HG03558 (cell line): Measurements from ENCODE around the gene ARID1B.

Experiments
- ATAC-seq: cut with Tn5 transposase; IDR thresholded peaks from one replicate; pipeline ENCODE4 v1.9.1; 2021; ENCODE audit warnings: moderate number of reproducible peaks; ENCODE audit not compliant: unreplicated experiment; ENCODE audit errors: extremely low read depth

ARID1B gene

GRCh38 chr6:156846845-156847599 lies 69.8 kb downstream of the ARID1B start:
- no peak for ATAC-seq

GRCh38 chr6:156848123-156848522 lies 70.9 kb downstream of the ARID1B start:
- ATAC-seq, result no peak

- no peak for ATAC-seq
Observed at GRCh38 chr6:156848533-156848932, 71.4 kb downstream of the ARID1B start.

DNA sequence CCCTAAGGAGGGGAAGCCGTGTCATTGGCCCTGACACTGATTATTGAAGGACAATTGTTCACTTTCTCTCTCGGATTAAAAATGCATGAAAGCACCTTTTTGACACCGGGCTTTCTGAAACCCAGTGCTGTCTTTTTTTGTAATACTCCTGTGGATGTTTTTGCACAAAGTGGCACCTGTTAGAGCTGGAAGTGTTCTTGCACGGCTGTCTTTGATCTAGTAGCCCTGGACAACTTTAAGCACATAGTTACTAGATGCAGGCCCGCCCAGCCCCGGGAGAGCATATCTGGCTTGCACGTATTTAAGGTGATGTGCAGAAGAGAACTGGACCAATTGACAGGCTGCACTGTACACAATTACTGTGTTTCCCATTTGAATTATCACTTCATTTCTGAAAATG lies 72.6 kb downstream of the ARID1B start:
- ATAC-seq, result no peak

GRCh38 chr6:156850353-156850752 lies 73.2 kb downstream of the ARID1B start:
- ATAC-seq, result no peak

DNA sequence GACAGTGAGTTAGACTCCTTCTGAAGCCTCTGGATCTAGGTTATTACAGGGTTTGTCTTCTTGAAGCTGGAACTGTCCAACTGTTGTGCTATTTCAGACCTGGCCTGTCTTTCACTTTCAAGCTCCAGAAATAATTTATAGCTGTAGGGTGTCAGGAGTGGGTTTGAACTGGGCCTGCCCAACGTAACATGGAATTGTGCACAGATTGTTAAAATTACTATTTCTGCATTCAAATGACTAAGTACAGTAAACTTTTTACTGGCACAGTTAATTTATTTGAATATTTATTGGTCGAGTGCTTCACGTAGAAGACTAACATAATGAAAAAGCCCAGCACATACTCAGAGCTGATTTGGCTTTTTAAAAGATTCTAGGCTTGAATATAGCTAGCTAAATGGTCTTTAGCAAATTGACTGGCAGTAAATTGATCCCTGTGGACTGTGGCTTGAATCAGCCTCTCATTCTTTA lies 74.3 kb downstream of the ARID1B start:
- no peak for ATAC-seq

GRCh38 chr6:156852147-156852857 lies 75.1 kb downstream of the ARID1B start:
- peak; percentile 38 for ATAC-seq

DNA sequence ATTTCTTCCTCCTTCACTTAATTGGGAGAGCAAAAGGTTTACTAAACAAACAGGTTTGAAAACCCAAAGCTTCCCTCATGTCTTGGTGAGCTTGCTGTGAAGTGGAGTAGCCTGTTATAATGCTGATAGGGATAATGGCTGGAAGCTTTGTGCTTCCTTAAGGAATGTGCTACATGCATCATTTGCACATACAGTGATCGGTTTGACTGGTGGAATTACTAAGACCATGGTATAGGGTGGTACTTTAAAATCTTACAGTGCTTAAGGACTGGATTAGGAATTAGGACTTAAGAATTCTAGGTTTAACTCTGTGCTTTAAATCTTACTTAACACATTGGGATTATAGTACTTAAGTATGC lies 75.7 kb downstream of the ARID1B start:
- no peak for ATAC-seq

DNA sequence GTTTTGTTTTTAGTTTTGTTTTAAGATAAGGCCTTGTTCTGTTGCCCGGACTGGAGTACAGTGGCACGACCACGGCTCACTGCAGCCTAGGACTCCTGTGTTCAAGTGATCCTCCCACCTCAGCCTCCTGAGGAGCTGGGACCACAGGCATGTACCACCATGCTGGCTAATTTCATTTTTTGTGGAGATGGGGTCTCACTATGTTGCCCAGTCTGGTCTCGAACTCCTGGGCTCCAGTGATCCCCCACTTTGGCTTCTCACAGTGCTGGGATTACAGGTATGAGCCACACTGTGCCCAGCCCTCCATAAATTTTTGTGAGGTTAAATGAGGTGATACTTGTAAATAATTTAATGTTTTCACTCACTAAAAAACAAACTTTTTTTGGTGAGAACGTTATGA lies 76.6 kb downstream of the ARID1B start:
- no peak for ATAC-seq

DNA sequence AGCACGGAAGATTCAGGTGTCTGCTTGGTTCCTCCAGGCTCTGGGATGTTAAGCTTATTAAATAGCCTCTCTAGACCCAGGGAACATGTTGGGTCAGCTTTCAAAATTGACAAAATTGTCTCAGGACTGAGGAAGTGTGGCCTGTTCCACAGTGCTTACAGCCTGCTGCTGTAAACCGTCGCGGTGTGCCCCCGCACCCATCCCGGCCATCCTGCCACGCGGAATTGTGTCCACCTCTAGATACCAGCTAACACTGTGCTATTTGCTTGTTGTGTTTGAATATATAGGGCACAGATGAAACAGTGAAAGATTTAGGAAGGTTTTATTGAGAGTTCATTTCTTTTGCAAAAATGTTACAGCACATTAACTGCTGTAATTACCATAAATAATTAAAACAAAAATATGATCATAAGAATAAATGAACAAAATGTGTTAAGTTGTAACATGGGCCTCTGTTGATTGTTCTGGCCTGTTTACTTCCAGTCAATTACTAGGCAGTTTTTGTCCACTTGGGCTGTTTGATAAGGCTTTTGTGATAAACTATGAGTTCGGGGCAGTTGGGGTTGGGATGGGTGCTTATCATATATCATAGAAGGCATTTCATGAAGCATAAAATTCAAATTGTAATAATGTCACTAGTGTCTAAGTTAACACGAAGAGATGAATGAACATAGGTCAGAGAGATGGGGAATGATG lies 77.4 kb downstream of the ARID1B start:
- no peak for ATAC-seq

DNA sequence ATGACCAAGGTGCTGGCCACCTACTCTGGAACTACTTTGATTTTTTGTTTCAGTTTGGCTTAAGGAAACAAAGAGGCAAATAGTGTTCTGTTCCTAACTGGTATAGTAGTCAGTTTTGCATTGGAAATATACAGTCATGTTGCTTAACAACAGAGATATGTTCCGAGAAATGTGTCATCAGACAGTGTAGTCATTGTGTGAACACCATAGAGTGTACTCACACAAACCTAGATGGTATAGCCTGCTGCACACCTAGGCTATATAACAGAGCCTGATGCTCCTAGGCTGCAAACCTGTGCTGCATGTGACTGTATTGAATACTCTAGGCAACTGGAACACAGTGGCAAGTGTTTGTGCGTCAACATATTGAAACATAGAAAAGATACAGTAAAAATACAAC lies 80.4 kb downstream of the ARID1B start:
- no peak for ATAC-seq

DNA sequence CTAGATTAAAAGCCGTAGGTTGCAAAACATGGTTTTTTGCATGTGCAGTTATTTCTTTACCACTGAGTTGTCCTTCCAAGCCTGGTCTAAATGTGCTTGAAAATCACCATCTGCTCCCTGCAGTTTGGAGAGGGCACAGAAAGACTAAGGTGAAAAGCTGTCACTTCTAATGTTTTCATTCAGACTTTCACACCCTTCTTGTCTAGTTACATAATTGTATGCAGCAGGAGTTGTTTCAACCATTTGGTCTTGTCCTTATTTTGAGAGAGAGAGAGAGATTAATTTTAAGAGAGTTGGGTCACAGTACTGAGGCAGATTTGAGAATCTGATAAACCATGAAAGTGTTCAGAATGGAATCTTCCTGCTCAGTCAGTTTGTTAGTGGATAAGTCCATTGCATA lies 82.5 kb downstream of the ARID1B start:
- ATAC-seq, result no peak

DNA sequence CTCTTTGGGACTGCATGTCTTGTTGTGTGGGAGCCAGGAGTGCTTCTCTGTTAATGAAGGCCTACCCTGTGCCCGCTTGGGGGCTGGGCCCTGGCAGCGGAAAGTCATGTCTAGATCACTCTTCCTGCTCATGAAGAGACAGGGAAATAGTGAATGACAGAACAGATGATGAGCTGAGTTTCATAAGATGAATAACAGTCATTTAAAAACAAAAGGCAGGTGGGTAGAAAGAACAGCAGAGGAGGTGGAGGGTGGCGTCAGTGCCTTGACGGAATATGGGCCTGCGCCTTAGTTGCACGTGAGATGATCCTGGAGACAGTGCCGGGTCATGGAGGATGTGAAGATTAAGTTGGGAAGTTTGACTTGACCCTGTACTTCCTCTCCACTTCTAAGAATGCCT lies 85.5 kb downstream of the ARID1B start:
- no peak for ATAC-seq

- no peak for ATAC-seq
Observed at GRCh38 chr6:156863504-156863903, 86.3 kb downstream of the ARID1B start.

DNA sequence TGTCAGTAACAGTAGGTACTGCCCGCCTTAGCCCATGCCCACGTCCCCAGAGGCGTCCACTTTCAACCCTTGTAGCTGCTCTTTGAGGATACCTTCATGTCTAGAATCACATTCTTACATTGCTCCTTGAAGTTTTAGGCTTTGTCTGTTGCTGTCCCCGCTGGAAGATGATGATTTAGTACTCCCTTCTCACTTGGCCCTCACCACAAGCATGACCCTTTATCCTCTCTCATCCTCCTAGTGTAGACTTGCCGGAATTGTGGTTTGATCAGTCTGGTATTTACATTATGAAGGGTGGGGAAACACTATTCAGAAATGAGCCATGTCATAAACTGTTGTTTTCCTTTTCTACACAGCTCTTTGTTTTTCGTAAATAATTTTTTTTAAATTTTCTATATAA lies 87.4 kb downstream of the ARID1B start:
- no peak for ATAC-seq

DNA sequence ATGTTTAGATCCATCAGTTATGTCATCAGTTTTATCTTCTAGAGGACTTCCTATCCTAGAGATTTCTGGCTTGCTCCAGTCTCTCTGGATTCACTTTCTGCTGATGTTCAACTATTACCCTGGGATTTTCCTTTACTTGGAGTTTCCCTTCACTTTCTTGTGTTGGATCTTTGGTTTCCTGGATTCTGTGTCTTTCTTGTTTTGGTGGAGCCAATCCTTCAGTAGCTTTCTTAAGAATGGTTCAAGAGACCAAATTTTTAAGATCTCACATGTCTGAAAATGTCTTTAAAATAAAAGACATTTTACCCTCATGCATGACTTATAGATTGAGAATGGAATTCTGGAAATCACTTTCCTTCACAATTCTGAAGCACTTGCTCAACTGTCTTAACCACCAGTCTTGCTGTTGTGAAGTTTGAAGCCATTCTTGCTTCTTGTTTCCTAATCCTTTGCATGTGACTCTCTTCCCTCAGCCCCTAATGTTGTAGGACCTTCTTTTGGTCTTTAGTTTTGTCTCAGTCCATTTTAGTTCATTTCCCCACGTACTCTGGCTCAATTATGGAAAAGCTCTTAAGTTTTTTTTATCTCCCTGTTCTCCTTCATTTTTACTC lies 87.9 kb downstream of the ARID1B start:
- no peak for ATAC-seq

DNA sequence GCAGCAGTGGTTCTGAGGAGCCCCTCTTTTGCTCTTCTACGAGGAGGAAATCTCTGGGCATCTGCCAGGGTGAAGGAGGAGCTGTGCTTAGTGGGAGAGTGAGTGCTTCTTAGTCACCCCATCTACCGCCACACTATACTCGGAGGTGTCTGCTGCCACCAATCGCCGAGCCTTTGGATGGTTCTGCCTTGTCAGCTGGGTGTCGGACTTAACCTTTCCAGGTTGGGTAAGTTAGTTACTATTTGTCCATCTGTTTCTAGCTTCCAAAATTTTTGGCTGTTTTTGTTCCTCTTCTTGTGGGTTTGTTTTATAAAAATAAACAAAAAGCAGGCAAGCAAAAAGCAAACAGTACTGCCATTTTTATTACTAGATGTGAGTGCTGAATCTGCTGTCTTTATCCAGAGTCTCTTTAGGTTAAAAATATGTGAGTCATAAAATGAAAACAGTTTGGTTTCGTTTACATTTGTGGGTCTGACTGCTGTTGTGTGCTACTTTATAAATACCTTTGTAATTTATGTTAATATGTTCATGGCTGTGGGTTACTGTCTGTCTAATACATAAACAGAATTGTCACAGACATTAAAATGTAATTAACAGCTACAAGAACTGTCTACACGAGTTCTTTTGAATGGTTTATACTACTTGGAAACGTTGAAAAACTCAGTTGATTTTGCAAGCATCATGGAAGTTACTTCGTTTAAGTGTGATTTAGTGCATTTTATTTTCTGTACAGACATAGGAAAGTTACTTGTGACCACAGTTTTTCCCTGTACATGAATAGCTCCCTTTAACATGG lies 89.2 kb downstream of the ARID1B start:
- no peak for ATAC-seq

- ATAC-seq, result no peak
Observed at GRCh38 chr6:156867121-156867520, 89.9 kb downstream of the ARID1B start.

DNA sequence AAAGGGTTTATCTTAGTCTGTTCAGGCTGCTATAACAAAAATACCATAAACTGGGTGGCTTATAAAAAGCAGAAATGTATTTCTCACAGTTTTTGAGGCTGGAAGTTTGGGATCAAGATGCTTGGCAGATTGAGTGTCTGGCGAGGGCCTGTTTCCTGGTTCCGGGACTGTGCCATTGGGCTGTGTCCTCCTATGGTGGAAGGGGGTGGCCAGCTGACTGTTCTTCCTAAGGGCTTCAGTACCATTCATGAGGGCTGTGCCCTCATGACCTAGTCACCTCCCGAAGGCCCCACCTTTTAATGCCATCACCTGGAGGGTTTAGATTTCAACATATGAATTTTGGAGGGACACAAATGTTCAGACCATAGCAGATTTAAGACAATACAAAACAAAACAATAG lies 91.2 kb downstream of the ARID1B start:
- no peak for ATAC-seq

DNA sequence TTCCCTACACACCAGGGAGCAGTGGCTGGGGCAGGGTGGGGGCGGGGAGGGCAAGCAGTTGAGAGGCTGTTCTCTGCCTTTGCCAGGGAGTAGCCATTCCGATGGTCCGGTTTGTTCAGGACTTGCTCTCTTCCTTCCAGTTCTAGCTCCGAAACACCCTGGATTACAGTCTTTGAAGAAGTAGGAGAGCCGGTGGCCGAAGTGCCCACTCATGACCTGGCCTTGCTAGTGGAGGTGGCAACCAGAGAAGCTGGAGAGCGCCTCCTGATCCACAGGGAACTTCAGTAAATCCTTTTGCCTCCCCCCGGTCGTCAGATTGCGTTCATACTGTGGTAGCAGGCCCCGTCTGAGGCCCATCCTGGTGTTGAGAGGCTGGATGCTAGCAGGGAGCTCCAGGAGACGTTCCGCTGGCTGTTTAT lies 92.8 kb downstream of the ARID1B start:
- ATAC-seq, result no peak
